MM.1S (cell line): ENCODE measurements around the gene ACTL10.

ENCODE experiments used
- DNase-seq: peaks from one replicate; pipeline ENCODE4 v3.0.0-alpha.2; 2015
- H2AFZ ChIP-seq: fragments of 300-600 bp; sonication (generic); 2 replicates; pipeline ENCODE4 v1.6.0; 2016; ENCODE audit warnings: antibody characterized with exemption, low read length
- H3F3A ChIP-seq: fragments of 300-600 bp; sonication (generic); 2 replicates; pipeline ENCODE4 v1.6.1; 2016; ENCODE audit warnings: mild to moderate bottlenecking, antibody characterized with exemption, low read length, moderate library complexity, mixed read lengths; ENCODE audit not compliant: insufficient read depth
- H3K27ac ChIP-seq: fragments of 300-600 bp; sonication (generic); 2 replicates; pipeline ENCODE4 v1.5.1; 2016; ENCODE audit warnings: mild to moderate bottlenecking, low read length
- H3K27me3 ChIP-seq: fragments of 300-600 bp; sonication (generic); replicated peaks from 2 replicates; pipeline ENCODE4 v1.6.0; 2016; ENCODE audit warnings: low read length; ENCODE audit not compliant: insufficient read depth
- H3K36me3 ChIP-seq: fragments of 300-600 bp; sonication (generic); replicated peaks from 2 replicates; pipeline ENCODE4 v1.6.1; 2016; ENCODE audit warnings: mild to moderate bottlenecking, low read length, mixed read lengths; ENCODE audit not compliant: insufficient read depth
- H3K4me1 ChIP-seq: fragments of 300-600 bp; sonication (generic); 2 replicates; pipeline ENCODE4 v1.6.1; 2016; ENCODE audit warnings: low read length, mixed read lengths
- H3K4me2 ChIP-seq: fragments of 300-600 bp; sonication (generic); 2 replicates; pipeline ENCODE4 v1.6.0; 2016; ENCODE audit warnings: low read depth, low read length
- H3K4me3 ChIP-seq: fragments of 300-600 bp; sonication (generic); 2 replicates; pipeline ENCODE4 v1.5.1; 2016; ENCODE audit warnings: low read length, mixed read lengths
- H3K79me2 ChIP-seq: fragments of 300-600 bp; sonication (generic); 2 replicates; pipeline ENCODE4 v1.6.1; 2016; ENCODE audit warnings: mixed run types, low read length, mixed read lengths
- H3K9ac ChIP-seq: fragments of 300-600 bp; sonication (generic); 2 replicates; pipeline ENCODE4 v1.6.1; 2016; ENCODE audit warnings: low read length, mixed read lengths
- H3K9me2 ChIP-seq: fragments of 300-600 bp; sonication (generic); replicated peaks from 2 replicates; pipeline ENCODE4 v1.6.1; 2016; ENCODE audit warnings: mild to moderate bottlenecking, low read length, mixed read lengths; ENCODE audit not compliant: insufficient read depth
- H3K9me3 ChIP-seq: fragments of 300-600 bp; sonication (generic); replicated peaks from 2 replicates; pipeline ENCODE4 v1.6.1; 2016; ENCODE audit warnings: mild to moderate bottlenecking, low read length, mixed read lengths; ENCODE audit not compliant: insufficient read depth
- H4K20me1 ChIP-seq: fragments of 300-600 bp; sonication (generic); 2 replicates; pipeline ENCODE4 v1.6.1; 2016; ENCODE audit warnings: mild to moderate bottlenecking, low read length, moderate library complexity, mixed read lengths; ENCODE audit not compliant: insufficient read depth
- EZH2 ChIP-seq: fragments of 300-600 bp; sonication (generic); optimal IDR thresholded peaks from 2 replicates; pipeline ENCODE3; 2017; ENCODE audit warnings: low read depth, mild to moderate bottlenecking, antibody characterized with exemption, low read length, mixed read lengths
- EZH2phosphoT487 ChIP-seq: fragments of 300-600 bp; sonication (generic); IDR thresholded peaks from 2 replicates; pipeline ENCODE4 v1.6.1; 2018; ENCODE audit warnings: antibody characterized with exemption, low read length
- TF ChIP-seq, protein P1 (sequence below): fragments of 300-600 bp; sonication (generic); IDR thresholded peaks from 2 replicates; pipeline ENCODE4 v1.5.1; 2016; ENCODE audit warnings: antibody characterized with exemption, low read length, mixed read lengths

ACTL10 gene

DNA sequence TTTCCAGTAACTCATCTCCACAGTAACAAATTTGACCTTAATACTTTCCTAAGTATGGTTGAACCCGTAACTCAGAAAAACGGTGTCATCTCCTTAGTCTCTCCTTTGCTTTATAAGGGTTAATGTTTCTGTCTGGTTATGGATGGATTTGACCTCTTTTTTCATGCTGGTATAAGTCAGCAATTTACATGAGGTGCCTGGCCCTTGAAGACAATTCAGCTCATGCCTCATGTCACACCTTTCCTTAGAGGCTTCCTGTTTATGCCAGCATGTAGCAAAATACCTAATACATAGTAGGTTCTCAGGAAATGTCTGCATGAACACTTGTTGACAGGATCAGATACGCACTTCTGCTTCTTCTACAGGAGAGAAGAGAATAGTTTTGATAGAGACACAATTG, 42.3 kb upstream of the ACTL10 start:
- Histone ChIP-seq H3K36me3 (no peaks in the 10 kb centered on the region), H3K4me1 (no peaks in the 10 kb centered on the region), H3K79me2 (no peaks in the 10 kb centered on the region), H3K4me2 (no peak overlapping the region), H3K27ac (no peak overlapping the region), H3K9me2 (no peaks in the 10 kb centered on the region), H3K9ac (no peak overlapping the region), H3F3A (no peaks in the 10 kb centered on the region), H4K20me1 (no peaks in the 10 kb centered on the region), H3K9me3 (no peaks in the 10 kb centered on the region), H2AFZ (no peak overlapping the region), H3K27me3 (no peaks in the 10 kb centered on the region), H3K4me3 (no peak overlapping the region)
- TF ChIP-seq EZH2 (no peak), EZH2phosphoT487 (no peak)
- TF ChIP-seq, protein P1, sequence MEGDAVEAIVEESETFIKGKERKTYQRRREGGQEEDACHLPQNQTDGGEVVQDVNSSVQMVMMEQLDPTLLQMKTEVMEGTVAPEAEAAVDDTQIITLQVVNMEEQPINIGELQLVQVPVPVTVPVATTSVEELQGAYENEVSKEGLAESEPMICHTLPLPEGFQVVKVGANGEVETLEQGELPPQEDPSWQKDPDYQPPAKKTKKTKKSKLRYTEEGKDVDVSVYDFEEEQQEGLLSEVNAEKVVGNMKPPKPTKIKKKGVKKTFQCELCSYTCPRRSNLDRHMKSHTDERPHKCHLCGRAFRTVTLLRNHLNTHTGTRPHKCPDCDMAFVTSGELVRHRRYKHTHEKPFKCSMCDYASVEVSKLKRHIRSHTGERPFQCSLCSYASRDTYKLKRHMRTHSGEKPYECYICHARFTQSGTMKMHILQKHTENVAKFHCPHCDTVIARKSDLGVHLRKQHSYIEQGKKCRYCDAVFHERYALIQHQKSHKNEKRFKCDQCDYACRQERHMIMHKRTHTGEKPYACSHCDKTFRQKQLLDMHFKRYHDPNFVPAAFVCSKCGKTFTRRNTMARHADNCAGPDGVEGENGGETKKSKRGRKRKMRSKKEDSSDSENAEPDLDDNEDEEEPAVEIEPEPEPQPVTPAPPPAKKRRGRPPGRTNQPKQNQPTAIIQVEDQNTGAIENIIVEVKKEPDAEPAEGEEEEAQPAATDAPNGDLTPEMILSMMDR: no peak
- DNase-seq: no peak

DNA sequence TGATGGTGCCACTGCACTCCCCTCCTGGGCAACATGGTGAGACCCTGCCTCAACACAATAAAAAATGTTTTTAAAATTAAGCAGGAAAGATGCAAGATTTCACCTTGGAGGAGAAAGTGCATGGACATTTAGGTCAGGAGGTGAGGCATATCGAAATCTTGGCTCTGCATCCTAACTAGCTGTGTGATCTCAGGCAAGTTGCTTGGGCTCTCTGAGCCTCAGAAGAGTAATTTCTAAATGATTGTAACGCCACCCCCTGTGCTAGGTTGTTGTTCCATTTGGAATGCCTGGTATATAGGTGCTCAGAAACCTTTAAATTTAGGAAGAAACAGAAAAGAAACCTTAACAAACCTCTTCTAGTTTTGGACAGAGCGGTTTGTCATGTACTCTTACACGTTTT, 40.6 kb upstream of the ACTL10 start:
- Histone ChIP-seq H3K27me3 (no peaks in the 10 kb centered on the region), H3K9ac (no peak overlapping the region), H3K36me3 (no peaks in the 10 kb centered on the region), H3K4me3 (no peak overlapping the region), H3K4me2 (no peak overlapping the region), H3K9me3 (no peaks in the 10 kb centered on the region), H4K20me1 (no peaks in the 10 kb centered on the region), H2AFZ (no peak overlapping the region), H3F3A (no peaks in the 10 kb centered on the region), H3K4me1 (no peaks in the 10 kb centered on the region), H3K27ac (no peak overlapping the region), H3K79me2 (no peaks in the 10 kb centered on the region), H3K9me2 (no peaks in the 10 kb centered on the region)
- DNase-seq: no peak
- no peak for TF ChIP-seq EZH2
- TF ChIP-seq EZH2phosphoT487: no peak

DNA sequence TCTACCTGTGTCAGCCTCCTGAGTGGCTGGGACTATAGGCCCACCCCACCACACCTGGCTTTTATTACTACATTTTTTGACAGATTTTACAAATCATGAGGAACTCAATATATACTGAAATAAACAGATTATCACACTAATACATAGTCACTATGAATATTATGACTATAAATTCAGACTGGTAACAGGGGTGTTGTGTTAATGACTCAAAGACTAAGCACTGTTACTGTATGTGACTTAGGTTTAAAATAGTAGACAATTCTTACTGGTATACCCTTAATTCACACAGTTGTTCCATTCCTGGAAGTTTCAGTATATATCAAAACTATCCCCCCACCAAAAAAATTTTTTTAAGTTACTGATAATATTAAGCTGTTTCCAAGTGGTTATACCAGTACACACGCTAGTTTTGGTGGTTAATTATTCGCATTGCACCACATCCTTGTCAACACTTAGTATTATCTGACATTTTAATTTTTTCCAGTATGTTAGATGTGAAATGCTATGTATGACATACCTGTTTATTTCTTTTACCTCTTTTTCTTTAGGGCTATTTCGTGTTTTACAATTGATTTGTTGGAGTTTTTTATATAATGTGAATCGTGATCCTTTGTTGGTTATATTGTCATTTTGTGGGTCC, 39.0 kb upstream of the ACTL10 start:
- TF ChIP-seq EZH2phosphoT487: no peak
- no peak for TF ChIP-seq EZH2
- TF ChIP-seq, protein P1: no peak
- no peaks in the 10 kb centered on the region for H3K9me2 ChIP-seq
- no peak overlapping the region for H3K4me3 ChIP-seq
- H4K20me1 ChIP-seq: no peaks in the 10 kb centered on the region
- H3K4me1 ChIP-seq: no peaks in the 10 kb centered on the region
- no peak overlapping the region for H2AFZ ChIP-seq
- no peaks in the 10 kb centered on the region for H3F3A ChIP-seq
- no peaks in the 10 kb centered on the region for H3K27me3 ChIP-seq
- H3K9ac ChIP-seq: no peak overlapping the region
- H3K79me2 ChIP-seq: no peaks in the 10 kb centered on the region
- no peak for DNase-seq
- H3K36me3 ChIP-seq: no peaks in the 10 kb centered on the region
- H3K9me3 ChIP-seq: no peaks in the 10 kb centered on the region
- no peak overlapping the region for H3K4me2 ChIP-seq
- no peak overlapping the region for H3K27ac ChIP-seq

DNA sequence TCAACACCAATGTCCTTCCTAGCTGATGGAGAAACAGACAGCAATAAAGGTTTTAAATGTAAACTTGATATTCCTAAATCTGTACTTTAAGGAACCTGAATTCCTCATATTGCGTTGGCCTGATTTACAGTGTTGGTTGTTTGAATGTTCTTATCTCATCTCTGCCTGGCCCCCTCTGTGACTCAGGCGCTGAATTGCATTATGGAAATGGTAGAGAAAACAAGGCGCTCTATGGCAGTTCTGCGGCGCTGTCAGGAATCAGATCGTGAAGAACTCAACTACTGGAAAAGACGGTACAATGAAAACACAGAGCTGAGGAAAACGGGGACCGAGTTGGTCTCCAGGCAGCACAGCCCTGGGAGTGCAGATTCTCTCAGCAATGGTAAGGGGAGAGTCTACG, 37.2 kb upstream of the ACTL10 start:
- H3K9me3 ChIP-seq: no peaks in the 10 kb centered on the region

More for the DNA sequence above, 37.2 kb upstream of the ACTL10 start:
- Histone ChIP-seq H2AFZ (no peak overlapping the region), H3K4me2 (no peak overlapping the region), H3K9ac (no peak overlapping the region), H3K27ac (no peak overlapping the region), H3K79me2 (no peaks in the 10 kb centered on the region), H3K27me3 (no peaks in the 10 kb centered on the region), H3K4me1 (no peaks in the 10 kb centered on the region), H3K9me2 (no peaks in the 10 kb centered on the region), H3K4me3 (no peak overlapping the region), H3K36me3 (no peaks in the 10 kb centered on the region), H3F3A (no peaks in the 10 kb centered on the region), H4K20me1 (no peaks in the 10 kb centered on the region)
- no peak for DNase-seq
- no peak for TF ChIP-seq EZH2phosphoT487
- TF ChIP-seq, protein P1: no peak
- no peak for TF ChIP-seq EZH2
